Nucleus accumbens (tissue), 56 donors: ENCODE data around the gene UAP1L1.
"Not testable (repeated sequence)": the region's sequence is repeated elsewhere in the genome, so short reads cannot be mapped to it uniquely, and the experiment has no call there.

Experiments
- DNase-seq, 56 donors: peaks; one replicate each; lab custom pipeline; 2025; lab: John Stamatoyannopoulos, UW

The UAP1L1 gene

DNA sequence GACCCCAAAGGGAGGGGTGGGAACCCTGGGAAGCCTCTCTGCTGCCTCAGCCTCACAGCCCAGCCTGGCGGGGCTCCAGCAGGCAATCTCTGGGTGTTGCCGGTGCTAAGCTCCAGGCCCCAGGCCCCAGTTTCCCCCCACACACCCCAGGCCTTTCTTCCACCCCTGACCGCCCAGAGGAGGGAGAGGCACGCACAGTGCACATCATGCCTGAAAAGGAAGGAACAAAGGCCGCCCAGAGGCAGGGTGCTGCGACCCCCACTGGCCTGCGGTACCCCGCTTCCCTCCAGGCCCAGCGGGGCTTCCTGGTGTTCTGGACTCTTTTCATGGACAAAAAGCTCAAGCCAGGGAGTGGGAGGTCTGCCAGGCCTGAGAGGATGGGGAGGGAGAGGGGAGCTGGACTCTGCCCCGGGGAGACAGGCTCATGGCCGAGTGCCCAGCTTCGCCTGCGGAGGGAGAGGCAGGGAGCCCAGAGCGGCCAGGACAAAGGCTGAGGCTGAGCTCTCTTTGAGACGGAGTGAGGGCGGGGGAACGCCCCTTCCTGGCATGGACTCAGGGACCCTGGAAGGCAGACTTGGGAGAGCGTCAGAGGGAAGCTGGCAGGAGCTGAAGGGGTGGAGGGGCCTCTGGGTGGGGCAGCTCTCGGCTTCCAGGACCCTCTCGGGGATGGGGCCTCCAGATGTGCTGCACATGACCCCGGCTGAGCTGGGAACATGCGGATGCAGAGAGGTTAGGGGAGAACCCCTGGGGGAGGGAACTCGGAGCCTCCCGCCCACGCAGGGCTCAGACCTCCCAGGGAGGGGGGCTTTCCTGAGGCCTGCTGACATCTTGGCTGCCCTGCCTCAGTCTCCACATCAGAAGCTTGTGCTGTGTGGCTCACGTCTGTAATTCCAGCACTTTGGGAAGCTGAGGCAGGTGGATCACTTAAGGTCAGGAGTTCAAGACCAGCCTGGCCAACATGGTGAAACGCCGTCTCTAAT is 21.6 kb upstream of the UAP1L1 start:
- peak; percentile 50 to 98 (median 92) for DNase-seq

DNA sequence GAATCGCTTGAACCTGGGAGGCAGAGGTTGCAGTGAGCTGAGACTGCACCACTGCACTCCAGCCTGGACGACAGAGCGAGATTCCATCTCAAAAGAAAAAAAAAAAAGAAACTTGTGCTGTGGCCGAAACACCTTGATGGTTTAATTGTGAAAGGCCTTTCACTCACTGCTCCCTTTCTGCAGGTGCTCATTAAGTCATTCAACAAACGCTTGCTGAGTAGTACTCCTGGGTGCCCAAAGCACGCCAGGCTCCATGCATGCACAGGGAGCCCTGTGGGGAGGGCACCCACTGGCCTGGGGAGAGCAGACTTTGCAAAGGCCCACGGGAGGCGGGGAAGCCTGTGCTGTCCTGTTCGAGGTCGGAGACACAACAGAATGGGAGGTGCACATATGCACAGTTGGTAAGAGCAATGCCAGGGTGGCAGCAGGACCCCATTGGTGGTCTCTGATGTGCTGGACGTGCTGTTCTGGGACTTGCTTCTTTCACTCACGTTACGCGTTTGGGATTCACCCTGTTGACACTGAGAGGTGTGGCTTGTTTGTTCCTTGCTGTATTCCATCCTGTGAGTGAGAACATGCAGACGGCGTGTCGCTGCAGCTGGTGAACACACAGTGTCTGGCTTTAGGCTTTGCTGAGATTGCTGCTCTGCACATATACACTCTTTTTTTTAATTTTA is 20.4 kb upstream of the UAP1L1 start:
- no peak for DNase-seq

DNA sequence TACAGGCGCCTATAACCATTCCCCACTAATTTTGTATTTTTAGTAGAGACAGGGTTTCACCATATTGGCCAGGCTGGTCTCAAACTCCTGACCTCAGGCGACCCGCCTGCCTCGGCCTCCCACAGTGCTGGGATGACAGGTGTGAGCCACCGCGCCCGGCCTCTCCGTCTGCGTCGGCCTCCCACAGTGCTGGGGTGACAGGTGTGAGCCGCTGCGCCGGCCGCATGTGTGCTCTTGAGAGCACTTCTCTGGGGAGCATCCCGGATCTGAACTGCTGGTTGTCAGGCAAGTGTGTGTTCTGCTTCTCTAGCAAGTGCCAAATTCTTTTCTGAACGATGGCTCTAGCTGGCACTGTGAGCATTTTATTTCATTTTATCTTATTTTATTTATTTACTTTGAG is 19.8 kb upstream of the UAP1L1 start:
- no peak for DNase-seq

DNA sequence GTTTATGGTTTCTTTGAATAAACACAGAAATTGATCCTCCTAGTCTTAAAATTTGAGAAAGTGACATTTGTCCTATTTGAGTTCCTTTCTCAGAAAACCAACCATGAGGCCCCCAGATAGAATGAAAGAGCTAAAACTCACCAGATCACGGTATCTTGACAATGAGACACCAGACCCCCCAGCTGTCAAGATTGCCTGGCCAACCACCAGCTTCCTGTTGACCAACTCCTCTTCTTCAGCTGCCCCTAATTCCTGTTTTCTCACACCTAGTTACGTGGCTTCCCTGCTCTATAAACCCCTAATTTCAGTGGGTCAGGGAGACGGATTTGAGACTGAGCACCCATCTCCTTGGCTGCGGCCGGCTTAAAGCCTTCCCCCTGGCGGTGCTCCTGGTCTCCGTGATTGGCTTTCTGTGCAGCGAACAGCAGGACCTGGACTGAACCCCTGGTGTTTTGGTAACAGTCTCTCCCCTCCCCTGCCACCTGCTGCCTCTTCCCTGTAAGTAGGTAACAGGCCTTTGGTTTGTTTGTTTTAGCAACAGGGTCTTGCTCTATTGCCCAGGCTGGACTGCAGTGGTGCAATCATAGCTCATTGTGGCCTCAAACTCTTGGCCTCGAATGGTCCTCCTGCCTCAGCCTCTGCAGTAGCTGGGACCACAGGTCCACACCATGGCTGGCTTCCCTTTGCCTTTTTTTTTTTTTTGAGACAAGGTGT is 18.6 kb upstream of the UAP1L1 start:
- no peak for DNase-seq

DNA sequence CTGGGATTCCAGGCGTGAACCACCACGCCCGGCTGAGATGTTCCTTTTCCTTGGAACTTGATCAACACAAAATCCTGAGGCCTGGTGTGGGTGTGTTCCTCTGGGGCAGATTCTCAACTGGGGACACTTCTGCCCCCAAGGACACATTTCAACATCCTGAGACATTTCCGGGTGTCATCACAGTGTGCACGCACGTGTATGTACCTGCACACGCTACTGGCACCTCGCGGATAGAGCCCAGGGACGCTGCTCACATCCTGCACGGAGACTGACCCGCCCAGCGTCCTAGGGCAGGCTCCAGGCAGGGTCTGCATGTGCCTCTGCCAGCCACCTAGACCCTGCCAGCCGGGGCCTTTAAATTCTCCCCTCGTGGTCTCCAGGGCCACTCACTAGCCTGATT is 14.9 kb upstream of the UAP1L1 start:
- DNase-seq = no peak

DNA sequence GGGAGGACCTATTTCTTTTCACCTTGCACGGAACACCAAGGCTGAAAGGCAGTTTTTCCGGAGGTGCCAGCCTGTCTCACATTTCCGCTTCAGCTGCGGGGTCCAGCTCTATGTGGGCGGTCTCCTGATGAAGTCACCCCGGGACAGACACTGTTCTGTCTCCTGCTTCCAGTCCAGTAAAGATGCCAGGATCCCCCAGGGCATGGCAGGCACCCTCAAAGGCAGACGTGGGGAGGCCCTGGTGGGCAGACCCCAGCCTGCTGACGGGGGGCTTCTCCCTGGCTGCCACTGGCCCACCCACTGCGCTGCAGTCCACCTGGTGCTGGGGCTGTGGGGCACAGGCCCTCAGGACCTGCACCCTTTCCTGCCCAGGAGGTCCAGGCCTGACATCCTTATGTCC is 14.5 kb upstream of the UAP1L1 start:
- not testable (repeated sequence) for DNase-seq

DNA sequence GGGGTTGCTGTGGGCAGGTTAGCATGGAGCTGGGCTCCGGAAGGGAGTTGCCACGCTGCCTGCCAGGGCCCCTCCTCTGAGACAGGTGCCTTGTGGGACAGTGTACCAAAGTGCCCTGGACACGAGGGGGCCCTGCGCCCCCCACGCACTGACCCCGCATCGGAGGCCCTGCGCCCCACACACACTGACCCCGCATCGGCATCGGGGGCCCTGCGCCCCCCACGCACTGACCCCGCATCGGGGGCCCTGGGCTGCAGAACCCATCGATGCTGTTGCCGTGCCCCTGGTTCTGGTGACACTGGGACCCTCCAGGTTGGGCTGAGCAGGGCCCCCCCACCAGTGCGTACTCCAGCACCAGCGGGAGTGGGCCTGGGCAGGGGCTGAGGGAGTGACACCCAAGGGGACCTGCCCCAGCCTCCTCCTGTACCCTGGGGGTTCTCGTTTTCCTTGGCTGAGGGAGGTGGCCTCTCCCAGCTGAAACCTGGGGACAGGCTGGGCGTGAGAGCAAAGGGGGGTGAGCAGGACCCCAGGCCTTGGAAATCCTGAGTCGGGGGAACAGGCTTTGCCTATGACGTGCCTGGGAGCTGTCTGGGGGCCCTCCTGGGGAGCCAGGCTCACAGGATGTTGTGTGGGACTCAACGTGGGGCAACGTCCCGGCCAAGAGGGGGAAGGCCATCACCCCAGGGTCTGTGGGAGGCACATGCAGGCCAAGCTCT is 13.8 kb upstream of the UAP1L1 start:
- no peak for DNase-seq

DNA sequence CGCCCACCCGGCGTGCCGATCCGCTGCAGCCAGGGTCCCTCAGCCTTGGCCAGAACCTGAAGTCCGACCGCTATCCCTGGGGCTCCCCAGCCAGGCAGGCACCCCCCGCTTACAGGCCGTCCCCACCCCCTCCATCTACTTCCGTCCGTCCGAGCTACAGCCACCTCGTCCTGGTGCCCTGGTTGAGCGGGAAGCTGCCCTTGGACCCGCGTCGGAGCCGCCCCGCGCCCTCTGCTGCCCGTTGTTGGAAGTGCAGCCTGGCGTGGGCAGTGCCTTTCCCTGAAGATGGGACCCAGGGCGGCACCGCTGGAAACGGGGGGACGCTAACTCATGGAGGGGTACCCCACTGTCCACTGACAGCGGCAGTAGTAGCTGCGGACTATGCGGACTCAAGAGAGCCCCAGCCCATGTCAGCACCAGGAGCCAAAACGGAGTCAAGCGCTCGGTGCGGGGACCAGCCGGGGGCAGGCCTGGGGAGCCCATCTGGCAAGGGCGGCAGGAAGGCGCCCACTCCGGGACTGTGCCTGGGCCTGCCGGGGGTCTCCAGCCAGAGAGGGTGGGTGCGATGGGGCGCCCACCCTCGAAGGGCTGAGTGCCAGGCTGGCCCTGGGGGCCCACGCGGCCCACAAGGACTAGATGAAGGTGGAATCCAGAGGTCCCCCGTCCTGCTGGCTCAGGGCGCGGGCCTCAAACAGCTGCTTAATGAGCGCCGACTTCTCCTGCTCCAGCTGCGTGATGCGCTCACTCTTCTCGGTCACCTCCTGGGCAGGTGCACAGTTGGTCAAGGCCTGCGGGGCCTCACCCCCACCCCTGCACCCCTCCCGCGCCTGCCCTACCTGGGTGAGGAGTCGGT is 13.1 kb upstream of the UAP1L1 start:
- peak in 39 of 56 donors; percentile 10 to 73 (median 46) for DNase-seq

DNA sequence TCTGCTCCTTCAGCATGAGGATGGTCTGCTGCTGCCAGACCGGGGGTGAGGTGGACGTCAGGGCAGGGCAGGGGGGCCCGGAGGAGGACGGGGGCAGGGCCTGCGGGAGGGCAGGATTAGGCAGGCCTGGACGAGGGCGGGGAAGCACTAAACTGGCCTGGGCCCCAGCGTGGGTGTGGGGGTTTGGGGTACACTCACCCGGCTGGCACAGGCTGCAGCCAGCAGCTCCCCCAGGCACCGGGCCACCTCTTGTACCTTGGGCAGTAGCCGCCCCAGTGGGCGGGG is 12.5 kb upstream of the UAP1L1 start:
- DNase-seq = no peak

DNA sequence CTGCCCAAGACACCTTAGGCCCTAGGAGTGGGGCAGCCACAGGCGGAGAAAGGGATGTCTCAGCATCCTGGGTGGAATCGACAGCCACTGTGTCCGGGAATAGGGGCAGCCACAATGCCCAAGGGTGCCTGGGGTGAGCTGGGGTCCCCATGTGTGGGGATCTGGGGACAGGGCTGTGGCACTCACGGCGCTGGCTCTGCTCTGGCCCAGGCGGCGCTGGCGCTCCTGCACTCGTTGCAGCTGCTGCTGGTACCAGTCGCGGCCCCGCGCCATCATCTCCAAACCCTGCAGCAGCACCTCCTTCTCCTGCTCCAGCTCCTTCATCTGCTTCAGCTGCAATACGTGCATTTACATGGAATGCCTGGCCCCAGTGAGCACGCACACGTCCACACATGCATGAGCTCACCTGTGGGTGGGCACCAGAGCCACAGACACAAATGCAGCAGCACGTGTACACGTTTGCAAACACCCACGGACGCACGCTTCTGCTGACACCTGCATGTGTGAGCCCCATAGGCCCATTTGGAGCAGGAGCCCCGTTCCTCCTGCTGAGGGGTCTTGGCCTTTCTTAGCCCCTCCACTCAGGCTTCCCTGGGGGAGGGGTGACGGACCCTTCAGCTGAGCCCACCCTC is 11.9 kb upstream of the UAP1L1 start:
- no peak for DNase-seq

DNA sequence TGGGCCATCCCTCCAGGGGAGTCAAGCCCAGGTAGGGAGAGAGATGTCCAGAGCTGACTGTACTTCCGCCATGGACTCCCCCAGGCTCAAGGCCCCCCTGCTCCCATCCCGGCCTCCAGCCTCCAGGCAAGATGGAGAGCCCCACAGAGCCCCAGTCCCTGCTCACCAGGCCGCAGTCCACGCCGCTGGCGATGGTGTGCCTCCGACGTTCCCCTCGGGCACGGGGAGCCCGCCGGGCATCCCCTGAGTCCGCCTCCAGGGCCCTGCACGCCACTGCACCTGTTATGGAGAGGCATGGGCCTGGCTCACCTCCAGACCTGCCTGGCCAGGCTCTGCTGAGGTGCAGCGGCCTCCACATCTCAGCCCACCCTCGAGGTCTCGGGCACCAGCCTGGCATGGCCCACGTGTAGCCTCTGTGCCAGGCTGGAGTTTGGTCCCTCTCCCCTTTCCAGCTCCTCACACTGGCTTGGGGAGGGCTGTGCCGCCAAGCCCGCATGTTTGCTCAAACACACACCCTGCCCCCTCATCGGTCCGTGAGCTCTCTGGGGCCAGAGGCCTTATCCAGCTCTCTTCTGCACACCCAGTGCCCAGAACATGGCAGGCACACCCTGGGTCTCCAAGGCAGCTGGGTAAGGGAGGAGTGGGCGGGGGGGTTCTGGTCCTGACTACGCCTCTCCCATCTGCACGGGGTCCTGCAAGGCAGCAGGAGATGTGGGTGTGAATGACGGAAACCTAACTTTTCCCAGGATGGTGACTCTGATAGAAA is 11.0 kb upstream of the UAP1L1 start:
- no peak for DNase-seq

DNA sequence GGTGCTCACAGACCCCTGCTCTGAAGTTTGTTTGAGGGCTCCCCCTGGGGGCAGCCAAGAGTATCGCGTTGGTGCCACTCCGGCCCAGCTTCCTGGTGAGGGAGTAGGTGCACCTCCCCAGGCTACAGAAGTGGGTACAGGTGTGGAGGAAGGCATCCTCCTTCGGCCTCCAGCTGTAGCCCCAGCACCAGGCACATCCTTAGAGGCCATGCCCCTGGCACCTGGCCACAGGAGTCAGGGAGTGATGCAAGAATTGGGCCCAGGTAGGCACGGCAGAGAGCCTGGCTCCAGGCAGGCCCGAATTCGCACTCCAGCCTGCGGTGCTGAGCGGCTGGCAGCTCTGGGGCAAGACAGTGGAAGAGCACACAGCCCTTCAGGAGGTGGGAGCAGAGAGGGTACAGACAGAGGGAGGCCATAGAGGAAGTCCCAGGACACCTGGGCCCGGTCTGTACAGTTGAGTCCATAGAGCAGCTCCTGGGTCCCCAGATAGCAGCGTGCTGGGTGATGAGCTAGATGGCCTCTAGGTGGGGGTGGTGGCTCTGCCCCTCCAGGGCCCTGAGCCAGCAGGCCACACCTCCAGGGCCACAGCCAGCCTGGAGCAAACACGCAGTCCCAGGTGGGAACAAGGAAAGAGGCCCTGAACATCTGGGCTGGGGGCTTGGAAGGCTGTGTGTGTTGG is 9.3 kb upstream of the UAP1L1 start:
- DNase-seq = peak in 51 of 56 donors; percentile 15 to 86 (median 62)

DNA sequence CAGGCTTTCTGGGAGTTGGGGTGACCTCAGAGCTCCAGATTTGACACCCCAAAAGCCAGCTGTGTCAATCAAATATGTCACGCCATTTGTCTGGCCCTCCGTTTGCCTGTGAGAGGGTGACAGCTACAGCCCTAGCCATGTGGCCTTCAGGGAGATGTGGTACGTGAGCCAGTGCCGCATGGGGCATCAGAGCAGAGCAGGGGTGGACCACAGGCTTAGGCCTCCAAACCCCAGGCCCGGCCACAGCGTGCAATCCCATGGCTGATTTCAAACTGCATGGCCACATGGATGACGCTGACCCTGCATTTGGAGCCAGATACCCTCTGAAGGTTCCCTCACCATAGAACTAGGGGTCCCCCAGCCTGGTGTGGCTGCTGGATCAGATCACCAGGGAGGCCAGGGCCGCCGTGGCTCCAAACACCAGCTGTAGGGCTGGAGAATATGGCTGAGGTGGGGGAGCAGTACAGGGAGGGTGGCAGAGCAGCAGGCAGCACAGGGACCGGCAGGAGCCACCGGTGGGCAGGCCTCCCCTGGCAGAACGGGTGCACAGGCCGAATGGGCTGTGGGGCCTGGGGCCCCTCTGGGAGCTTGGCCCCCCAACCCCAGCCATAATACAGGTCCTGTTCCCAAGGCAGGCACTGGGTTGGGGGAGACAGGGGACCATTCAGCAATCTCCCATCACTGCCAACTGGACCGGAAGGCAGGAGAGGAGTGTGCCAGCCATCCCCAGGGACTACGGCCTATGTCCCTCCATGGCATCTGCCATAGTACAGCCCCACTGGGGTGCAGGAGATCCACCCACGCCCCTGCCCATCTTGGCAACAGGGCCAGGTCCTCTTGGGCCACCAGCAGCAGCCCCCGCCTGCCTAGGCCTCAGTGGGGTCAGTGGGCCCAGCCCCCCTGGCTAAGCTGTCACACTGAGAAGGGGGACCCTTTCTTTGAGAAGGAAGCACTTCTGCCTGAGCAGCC is 8.5 kb upstream of the UAP1L1 start:
- peak in 1 of 56 donors; percentile 21 for DNase-seq

DNA sequence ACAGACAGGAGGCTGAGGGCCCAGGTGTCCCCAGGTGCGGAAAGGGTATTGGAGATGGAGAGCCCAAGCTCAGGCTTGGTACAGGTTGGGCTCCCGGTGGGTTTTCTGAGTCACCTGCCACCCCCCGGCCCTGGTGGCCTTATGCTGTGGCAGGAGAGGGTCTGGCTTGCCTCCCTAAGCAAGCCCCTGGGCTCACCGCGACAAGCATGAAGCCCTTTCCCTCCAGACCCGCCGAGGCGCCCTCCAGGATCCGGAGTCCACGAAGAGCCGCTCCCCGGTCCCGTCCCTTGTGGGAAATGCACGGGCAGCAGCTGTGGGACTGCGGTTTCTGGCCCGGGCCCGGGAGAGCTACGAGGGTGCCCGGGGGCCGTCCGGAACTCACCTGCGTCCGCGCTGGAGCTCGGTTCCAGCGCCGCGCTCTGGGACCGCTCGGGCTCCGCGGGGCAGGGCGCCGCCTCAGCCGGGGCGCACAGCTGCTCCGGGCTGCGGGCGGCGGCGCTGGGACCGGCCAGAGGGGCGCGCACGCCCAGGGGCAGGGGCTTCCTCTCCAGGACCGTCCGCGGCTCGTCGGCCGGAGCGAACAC is 7.7 kb upstream of the UAP1L1 start:
- no peak for DNase-seq

DNA sequence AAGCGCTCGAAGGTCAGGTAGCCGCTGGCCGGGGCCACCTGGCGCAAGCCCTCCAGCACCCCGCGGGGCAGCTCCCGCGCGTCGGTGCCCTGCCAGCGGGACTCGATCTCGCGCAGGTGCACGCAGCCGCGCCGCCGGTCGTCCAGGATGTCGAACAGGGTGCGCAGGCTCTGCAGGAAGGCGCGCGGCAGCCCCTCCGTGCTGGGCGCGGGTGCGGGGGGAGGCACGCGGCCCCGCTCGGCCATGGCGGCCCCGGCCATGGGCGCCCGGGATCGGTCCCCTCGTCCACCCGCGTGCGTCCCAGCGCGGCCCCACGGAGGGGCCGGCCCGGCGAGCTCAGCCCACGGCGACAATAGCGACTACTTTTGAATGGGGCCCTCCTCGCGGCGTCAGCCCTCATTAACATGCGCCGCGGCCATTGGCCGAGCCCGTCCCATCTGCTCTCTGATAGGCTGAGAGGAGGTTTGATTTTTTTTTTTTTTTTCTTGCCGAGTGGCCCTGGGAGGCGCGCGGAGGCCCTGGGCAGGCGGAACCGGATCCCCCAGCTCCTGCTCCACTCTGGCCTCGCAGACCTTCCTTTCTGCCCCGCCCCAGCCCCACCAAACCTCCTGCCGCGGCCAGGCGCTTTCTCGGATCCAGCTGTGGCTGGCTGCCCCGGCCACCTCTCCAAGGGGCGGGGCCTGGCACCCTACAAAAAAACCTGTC is 7.0 kb upstream of the UAP1L1 start, which contains the start of gene SAPCD2:
SAPCD2 (minus strand) TSS at position 357 of the 705 bp plus-strand sequence; CDS start at position 260, 97 bp downstream.
- DNase-seq = peak in 53 of 56 donors; percentile 42 to 89 (median 77)
